ENCODE data around the gene RCSD1.

RCSD1 gene

DNA sequence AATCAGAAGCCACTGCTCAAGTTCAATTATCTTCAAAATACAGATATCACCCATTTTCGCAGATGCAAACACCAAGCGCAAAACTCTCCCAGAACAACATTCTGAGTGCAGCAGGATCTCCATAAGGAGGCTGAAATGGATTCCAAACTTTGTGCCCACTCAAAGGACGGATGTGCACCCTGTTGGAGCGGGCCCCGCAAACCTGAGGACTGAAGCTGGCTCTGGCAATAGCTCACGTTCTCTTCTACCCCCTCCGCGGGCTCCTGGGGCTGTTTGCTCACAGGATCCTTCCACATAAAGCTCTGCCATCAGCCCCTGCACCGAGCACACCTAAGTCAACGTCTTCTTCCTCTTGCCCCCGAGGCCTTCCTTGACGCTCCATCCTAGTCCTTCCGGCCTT, 11.7 kb upstream of the RCSD1 start:
- no peak for DNase-seq

GRCh38 chr1:167618789-167619188, 11.2 kb upstream of the RCSD1 start:
- no peak for DNase-seq

GRCh38 chr1:167620002-167620401, 10.0 kb upstream of the RCSD1 start:
- DNase-seq, result no peak

DNA sequence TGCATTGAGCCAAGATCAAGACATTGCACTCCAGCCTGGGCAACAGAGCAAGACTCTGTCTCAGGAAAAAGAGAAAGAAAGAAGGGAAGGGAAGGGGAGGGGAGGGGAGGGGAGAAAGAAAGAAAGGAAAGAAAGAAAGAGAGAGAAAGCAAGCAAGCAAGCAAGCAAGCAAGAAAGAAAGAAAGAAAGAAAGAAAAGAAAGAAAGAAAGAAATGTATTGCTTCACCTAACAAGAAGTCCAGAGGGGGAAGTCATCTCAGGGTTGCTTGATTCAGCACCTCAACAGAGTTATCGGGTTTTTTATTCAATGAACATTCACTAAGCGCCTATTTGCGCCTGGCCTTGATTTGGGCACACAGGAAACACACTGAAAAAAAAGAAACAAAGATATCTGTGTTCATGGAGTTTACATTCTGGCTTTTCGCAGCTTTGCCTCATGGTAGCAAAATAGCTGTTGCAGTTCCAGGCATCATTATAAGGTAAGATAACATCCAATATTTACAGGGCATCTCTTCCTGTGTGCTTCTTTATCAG, 8.2 kb upstream of the RCSD1 start:
- DNase-seq, result no peak

- DNase-seq, result no peak
Measured at GRCh38 chr1:167623951-167624350, 6.1 kb upstream of the RCSD1 start.

DNA sequence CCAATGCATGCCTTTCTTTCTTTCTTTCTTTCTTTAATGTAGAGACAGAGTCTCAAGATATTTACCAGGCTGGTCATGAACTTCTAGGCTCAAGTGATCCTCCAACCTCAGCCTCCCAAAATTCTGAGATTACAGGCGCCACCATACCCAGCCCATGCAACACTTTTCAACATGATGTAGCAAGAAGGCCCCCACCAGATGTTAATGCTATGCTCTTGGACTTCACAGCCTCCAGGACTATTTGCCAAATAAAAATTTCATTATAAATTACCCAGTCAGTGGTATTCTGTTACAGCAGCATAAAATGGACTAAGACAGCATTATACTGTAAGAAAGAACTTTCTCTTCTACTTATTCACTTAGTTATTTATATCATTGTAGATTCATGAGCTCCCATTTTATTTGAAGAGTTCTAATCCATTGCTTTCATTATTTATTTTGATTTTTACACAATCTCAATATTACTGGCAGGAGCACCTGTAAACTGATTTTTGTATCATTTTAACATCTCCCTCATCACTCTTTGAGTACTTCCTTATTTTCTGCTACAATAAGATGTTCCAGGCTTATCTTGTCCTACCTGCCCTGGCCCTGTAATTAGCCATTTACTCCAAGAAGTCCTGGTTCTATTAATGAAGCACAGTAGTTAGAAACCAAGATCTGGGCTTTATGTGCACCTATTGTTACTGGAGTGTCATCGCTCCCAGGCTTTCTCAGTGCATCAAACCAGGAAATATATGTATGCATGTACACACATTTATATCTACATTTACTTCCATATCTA, 4.8 kb upstream of the RCSD1 start:
- DNase-seq, result no peak

- DNase-seq, result peak; percentile 57
Measured at GRCh38 chr1:167627615-167627864, 2.5 kb upstream of the RCSD1 start.

GRCh38 chr1:167627865-167628641, 2.0 kb upstream of the RCSD1 start:
- DNase-seq, result peak; percentile 79

DNA sequence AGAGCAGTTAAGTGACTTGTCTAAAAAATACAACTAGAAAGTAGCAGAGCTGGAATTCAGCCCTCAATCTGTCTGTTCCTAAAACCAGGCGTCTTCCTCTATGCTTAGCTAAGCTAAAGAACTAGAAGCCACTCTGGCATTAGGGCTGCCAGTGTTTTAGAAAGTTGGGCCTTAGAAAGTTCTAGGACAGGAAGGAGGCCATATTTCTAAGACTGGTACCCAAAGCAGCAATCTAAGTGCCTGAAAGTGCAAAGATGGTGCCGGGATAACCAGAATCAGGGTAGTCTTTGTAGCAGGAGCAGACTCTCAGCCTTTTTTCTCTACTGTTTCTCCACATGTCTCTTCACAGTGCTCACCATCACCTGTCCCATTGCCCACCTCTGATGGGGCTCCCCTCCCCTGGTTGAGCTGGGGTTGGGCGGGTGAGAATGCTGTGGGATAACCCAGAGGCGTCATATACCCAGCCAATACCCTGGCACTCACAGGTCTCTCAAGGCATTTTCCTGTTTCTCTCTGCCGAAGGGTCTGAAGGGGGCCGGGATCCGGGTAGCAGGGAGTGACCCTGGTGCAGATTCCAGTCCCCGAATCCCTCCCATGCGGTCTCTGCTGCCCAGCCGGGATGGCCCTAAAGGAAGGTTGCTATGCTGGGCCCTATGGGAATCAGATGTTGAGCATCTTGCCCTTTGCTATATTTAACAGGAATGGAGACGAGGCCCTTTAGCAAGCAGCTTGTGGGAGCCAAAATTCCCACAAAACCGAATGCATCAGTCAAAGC, 1.1 kb upstream of the RCSD1 start:
- no peak for DNase-seq

DNA sequence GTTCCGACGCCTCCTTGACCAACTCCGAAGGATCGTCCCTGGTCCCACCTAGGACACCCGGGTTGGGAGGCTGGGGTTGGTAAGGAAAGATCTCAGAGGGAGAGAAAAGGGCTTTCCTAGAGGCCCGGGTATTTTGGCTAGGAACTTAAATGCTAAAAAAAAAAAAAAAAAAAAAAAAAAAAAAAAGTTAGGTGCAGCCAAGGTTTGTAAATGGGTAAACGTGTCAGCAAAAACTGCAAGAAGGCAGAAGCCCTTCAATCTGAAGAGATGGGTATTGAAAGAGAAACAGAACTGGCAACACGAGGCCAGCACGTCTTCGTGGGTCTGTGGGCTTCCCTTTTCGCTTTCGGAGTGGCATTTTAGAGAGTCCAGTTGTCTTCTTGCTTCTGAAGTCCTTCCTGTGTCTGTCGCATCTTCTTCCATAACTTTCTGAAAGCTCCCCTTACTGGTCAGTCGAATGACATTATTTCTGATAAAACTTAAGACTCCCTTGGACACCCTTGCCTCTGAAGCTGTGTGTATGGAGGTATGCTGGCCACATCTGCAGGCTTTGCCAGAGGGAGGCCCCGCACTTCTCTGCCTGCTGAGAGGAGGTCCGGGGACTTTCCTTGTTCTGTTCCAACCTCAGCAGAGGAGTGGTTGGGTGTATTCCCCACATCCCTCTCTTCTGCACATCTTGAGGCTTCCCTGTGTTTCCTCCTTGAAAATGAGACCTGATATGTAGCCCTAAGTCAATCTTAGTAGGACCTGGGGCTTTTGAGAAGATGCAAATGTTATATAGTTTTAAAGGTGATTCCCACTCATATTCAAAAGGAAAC, 745 bp downstream of the RCSD1 start:
- no peak for DNase-seq

- no peak for DNase-seq
Measured at GRCh38 chr1:167631386-167631935, 1.4 kb downstream of the RCSD1 start.

DNA sequence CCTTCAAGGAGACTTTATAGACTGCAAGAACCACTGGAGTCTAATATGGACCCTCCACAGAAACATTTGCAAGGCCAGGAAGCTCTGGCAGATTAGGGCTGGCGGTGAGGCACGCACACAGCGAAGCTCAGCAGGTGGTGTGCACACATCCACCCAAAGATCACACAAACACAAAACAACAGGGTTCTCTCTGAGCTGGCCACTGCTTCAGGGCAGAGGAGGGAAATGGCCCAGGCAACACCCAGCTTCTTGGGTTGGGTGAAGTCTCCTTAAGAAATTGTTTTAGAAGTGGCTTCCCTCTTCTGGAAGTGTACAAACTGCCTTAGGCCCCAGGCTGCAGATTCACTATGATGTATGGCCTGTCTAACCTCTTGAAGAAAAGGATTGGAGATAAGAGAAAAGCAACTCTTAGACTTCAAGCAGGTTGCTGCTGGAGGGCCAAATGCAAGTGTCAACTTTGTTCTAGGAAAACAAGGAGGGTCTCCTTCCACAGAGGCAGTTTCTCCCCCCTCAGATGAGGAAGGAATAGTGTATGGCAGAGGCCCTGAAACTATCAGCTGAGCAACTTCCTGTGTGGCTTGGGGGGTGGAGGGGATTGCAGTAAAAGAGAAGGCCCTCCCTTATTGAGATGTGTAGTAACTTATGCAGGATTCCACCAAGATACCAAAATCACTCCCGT, 2.0 kb downstream of the RCSD1 start:
- peak; percentile 69 for DNase-seq

DNA sequence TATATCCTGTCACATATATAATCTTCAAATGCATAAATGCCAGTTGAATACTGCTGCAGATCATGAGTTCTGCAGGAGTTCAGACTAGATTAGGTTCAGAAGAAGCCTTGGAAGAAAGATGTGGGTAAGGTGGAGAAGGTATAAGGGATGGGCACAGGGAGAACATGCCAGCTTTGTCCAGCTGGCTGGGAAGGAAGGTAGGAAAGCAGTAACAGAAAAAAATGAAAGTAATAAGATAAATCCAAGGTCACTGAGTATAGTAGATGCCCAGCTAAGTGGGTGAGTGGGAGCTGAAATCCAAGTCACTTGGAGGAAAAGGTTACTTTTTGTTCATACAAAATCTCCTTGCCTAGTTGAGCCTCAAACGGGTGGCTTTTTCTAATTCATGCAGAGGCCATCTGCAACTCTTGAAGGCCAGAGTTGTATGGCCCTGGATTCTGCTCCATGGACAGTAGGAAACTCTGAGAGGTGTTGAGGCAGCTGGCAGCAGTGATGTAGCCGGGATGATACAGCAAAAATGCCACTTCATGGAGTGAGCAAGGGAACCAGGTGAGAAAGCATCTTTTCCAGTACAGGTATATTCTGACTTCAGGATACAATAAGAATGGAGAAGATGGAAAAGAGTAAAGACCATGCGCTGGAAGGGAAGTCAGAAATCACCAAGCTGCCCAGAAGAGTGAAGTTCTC, 3.4 kb downstream of the RCSD1 start:
- no peak for DNase-seq

GRCh38 chr1:167634435-167634834, 4.4 kb downstream of the RCSD1 start:
- no peak for DNase-seq

DNA sequence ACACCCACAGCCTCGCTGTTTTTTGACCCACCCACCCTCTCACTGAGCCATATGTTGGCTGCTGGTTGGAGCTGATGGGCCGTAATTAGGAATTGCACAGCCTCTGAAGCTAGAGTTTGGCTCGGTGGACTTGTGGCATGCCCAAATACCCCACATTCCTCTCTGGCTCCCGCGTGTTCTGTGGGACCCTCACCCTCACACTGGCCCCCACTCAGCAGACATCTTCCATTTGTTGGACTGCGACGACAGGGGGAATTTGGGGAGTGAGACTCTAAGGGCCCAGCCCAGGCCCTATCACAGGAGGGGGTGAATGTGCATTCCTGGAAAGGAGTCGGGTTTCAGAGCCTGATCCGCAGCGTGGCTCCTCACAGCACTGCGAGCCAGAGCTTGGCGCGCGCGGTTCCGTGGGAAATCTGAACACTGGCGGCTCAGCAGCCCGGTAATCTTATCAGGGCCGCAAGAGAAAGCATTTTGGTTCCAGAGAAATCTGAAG, 5.2 kb downstream of the RCSD1 start:
- no peak for DNase-seq

DNA sequence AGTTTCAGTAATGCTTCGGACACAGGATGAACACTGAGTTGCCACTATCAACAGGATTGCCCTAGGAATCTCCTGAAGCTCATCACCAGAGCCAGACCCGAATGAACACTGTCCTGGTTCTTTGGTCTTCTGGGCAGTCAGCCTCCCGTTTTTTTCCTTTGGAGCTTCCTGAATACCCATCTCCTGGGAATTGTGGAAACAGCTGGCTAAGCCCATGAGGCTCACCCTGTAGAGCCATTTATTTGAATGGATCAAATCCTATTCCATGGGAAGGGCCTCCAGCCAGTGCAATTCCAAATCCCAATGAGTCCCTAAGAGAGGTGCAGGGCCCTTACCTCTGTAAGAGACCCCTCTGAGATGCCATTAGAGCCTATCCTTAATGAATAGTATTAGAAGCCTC, 5.9 kb downstream of the RCSD1 start:
- no peak for DNase-seq

- DNase-seq, result no peak
Measured at GRCh38 chr1:167638064-167638463, 8.0 kb downstream of the RCSD1 start.

DNA sequence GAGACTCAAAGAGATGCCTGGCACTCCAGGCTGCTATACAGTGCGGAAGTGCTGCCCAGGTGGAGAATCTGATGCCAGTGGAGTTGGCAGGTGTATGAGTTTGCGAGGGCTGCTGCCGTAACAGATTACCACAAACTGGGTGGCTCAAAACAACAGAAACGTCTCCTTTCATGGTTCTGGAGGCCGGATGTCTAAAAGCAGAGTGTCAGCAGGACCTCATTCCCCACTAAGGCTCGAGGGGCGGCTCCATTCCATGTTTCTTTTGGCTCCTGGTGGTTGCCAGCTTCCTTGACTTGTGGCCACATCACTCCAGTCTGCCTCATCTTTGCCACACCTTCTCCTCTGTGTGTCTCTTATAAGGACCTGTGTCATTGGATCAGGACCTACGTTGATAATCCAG, 10.0 kb downstream of the RCSD1 start:
- no peak for DNase-seq

- DNase-seq, result no peak
Measured at GRCh38 chr1:167641786-167642500, 11.9 kb downstream of the RCSD1 start.

- DNase-seq, result no peak
Measured at GRCh38 chr1:167642501-167642826, 12.4 kb downstream of the RCSD1 start.

DNA sequence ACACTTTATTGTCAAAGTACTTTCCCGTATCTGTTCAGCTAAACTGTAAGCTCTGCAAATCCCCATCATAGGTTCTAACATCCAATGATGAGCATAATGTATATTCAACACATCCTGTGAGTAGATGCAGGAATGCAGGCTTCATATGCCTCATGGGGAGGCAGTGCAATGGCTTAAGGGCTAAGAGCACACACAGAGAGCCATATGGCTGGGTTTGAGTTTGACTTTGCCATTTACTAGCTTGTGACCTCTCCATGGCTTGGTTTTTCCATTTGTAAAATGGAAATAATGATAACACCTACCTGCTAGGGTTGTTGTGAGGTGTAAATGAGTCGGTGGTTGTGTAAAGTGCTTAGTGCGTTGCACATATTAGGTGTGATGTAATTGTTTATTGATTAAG, 13.4 kb downstream of the RCSD1 start:
- DNase-seq, result no peak

Measured in SIG-M5 (cell line).